Measurements from ENCODE around the gene HMGB4.

HMGB4 gene

DNA sequence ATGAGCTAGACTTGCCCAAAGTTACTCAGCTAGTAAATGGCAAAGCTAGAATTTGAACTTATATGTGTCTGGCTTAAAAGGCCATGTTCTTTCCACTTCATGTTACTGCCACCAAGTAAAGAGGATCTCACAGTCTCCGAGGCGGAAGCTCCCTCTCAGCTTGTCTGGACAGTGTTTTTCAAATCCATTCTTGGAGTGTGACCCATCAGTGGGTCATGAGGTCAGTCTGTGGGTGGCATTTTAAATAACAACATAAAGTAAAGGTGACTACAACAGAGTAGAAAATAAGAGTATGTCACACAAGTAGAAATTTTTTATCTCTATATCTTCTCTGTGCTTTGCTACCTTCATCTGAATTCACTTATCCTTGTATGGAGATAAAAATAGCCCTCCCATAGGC is 3.2 kb upstream of the HMGB4 start:
- Histone ChIP-seq H3K9me3 (no peaks in the 10 kb centered on the region), H3K36me3 (replicated peaks) (no peaks in the 10 kb centered on the region), H3K27me3 (ENCODE audit: low read depth) (no peaks in the 10 kb centered on the region), H3K4me3 (no peak overlapping the region), H3K4me1 (no peaks in the 10 kb centered on the region)
- in situ Hi-C loops (cut with MboI; ENCODE audit: low sequenced_read_pairs) = no loop called here
- DNase-seq (ENCODE audit: low spot score in 2 of 2) = no peak

DNA sequence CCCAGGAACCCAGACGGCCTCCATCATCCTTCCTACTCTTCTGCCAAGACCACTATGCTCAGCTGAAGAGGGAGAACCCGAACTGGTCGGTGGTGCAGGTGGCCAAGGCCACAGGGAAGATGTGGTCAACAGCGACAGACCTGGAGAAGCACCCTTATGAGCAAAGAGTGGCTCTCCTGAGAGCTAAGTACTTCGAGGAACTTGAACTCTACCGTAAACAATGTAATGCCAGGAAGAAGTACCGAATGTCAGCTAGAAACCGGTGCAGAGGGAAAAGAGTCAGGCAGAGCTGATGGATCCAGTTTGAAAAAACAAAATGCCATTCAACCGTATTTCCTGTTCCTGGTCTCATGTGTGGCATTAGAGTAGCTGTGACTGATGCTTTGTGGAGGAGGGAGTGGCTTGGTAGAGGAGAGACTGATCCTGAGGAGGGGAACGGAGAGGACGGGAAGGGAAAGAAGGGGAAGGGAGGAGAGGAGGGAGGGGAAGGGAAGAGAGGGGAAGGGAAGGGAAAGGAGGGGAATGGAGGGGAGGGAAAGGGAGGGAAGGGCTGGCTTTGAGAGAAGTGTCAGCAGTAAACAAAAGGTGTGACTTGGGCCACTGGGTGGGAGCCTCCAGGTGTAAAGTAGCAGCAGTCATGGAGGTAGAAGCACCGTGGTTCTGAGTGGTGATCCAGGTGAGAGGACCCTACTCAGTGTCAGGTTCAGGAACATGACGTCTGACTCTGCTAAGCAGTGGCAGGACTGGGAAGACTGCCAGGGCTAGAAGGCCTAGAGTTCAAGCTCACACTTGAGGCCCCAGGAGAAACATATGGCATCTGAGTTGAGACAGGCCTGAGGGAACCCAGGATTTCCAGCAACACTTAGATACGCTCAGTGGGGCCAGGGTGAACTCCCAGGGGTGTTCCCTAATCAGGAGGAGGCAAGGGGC is 846 bp downstream of the HMGB4 start:
- no peaks in the 10 kb centered on the region for H3K4me1 ChIP-seq
- in situ Hi-C loops (cut with MboI; ENCODE audit: low sequenced_read_pairs) = no loop called here
- H3K4me3 ChIP-seq = no peak overlapping the region
- no peaks in the 10 kb centered on the region for H3K27me3 ChIP-seq (ENCODE audit: low read depth)
- no peaks in the 10 kb centered on the region for H3K9me3 ChIP-seq
- H3K36me3 ChIP-seq (replicated peaks) = no peaks in the 10 kb centered on the region
- no peak for DNase-seq (ENCODE audit: low spot score in 2 of 2)

DNA sequence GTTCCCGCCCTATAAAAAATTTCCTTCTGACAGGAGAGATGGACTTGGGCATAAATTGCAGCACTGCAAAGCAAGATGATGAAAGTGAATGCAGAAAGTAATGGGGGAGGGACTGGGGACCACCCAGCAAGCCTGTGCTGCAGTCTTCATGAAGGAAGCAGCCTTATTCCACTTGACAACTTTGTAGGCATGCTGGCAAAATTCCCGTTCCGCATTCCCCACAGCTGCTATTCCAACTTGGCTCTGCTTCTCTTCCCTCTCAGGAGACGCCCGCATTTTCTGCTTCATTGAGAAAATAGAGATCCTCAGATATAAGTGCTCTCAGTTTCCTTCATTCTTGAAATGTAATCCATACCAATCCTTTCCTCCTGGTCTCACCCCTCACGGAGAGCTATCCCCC is 2.4 kb downstream of the HMGB4 start:
- no peaks in the 10 kb centered on the region for H3K36me3 ChIP-seq (replicated peaks)
- in situ Hi-C loops (cut with MboI; ENCODE audit: low sequenced_read_pairs) = no loop called here
- H3K9me3 ChIP-seq = no peaks in the 10 kb centered on the region
- no peaks in the 10 kb centered on the region for H3K27me3 ChIP-seq (ENCODE audit: low read depth)
- DNase-seq (ENCODE audit: low spot score in 2 of 2) = no peak
- no peak overlapping the region for H3K4me3 ChIP-seq
- H3K4me1 ChIP-seq = no peaks in the 10 kb centered on the region

DNA sequence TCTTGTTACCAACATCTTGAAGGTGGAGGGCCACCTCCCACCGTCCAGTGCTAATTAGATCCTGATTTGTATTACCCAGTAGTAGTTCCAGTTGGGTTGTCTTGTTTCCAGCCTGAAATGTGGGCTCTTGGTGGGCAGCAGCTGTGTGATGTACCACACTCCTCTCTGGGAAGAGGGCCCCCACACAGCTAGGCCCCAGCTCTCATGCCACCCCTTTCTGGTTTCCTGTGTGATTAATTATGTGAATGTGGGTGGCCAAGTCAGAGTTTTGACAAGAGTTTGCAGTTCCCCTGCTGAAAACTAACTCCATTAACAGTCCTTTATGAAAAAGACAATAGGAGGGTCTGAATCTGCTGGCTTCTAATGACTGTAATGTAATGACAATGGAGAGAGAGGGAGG is 3.8 kb downstream of the HMGB4 start:
- in situ Hi-C loops (cut with MboI; ENCODE audit: low sequenced_read_pairs) = no loop called here
- Histone ChIP-seq H3K27me3 (ENCODE audit: low read depth) (no peaks in the 10 kb centered on the region), H3K4me3 (no peak overlapping the region), H3K4me1 (no peaks in the 10 kb centered on the region), H3K9me3 (no peaks in the 10 kb centered on the region), H3K36me3 (replicated peaks) (no peaks in the 10 kb centered on the region)
- DNase-seq (ENCODE audit: low spot score in 2 of 2) = no peak

DNA sequence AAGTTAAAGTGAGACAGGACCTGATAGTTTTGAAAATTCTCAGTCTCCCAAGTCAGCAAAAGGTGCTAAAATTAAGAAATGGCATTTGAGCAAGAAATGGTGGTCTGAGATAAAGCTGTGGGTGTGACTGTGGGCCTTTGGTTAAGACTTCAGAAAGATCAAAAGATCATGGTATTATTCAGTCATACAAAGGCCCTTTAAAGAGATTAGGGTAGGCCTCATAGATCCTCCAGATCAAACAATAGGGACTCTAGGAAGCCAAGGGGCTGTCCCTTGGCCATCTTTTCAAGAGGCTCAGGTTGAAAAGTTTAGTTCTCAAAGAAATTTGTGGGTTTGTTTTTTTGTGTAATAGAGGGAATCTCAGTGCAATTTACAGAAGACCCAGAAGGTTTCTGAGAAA is 8.4 kb downstream of the HMGB4 start:
- no peaks in the 10 kb centered on the region for H3K27me3 ChIP-seq (ENCODE audit: low read depth)
- H3K9me3 ChIP-seq = no peaks in the 10 kb centered on the region
- no peak for DNase-seq (ENCODE audit: low spot score in 2 of 2)
- H3K4me1 ChIP-seq = no peaks in the 10 kb centered on the region
- H3K36me3 ChIP-seq (replicated peaks) = no peaks in the 10 kb centered on the region
- in situ Hi-C loops (cut with MboI; ENCODE audit: low sequenced_read_pairs) = no loop called here
- no peak overlapping the region for H3K4me3 ChIP-seq

DNA sequence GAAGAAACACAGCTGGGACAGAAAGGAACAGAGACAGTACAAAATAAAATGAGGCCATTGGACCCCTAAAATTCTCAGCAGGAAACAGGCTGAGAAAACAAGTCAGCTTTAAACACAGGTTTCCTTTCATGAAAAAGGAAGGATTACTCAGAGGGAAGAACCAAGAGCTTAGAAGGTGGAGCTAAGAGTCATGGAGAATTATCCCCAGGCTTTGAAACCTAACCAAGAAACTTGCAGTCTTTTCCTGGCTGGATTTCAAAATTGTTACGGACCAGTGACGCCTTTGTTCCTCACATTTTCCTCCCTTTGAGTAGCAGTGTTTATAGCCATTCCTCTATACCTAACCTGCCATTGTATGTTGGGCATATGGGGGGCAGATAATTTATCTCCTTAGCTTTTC is 8.8 kb downstream of the HMGB4 start:
- Histone ChIP-seq H3K36me3 (replicated peaks) (no peaks in the 10 kb centered on the region), H3K4me1 (no peaks in the 10 kb centered on the region), H3K4me3 (no peak overlapping the region), H3K27me3 (ENCODE audit: low read depth) (no peaks in the 10 kb centered on the region), H3K9me3 (no peaks in the 10 kb centered on the region)
- DNase-seq (ENCODE audit: low spot score in 2 of 2) = no peak
- in situ Hi-C loops (cut with MboI; ENCODE audit: low sequenced_read_pairs) = no loop called here

DNA sequence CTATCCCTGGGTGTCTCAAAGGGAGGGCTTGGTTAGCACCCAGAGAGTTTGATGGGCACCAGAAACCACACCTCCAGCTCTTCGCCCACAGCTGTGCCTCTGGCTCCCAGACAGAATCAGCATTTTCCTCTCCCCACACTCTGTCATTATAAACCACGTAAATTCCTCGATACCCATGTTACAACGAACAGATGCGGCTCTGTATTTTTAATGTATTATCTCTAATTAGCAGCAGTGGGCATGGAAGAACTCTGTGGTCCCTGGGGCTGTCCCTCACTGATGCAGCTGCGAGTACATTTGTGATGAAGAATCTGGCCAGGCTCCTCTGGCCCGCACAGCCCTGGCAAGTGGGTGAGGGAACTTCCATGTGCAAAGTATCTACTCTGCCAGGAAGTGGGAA is 10.8 kb downstream of the HMGB4 start:
- DNase-seq (ENCODE audit: low spot score in 2 of 2) = no peak

DNA sequence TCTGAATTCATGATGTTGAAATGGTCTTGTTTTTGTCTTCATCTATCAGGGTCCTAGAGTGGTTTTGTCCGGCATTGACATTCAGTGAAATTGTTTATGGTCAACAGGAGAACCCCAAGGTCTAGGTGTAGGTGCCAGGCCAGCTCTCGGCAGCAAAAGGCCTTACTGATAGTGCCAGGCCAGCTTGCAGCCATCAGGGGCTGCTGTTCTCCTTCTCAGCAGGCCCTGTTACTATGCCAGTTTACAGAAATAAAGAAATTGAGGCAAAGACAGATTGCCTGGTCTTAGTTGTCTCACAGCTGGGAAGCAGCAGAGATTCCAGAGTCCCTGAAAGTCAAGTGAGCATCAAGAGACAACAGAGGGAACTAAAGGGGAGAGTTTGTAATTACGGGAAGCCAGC is 12.0 kb downstream of the HMGB4 start:
- no peaks in the 10 kb centered on the region for H3K4me1 ChIP-seq
- in situ Hi-C loops (cut with MboI; ENCODE audit: low sequenced_read_pairs) = no loop called here

More for the DNA sequence above, 10.8 kb downstream of the HMGB4 start:
- H3K4me3 ChIP-seq = no peak overlapping the region
- in situ Hi-C loops (cut with MboI; ENCODE audit: low sequenced_read_pairs) = no loop called here
- H3K9me3 ChIP-seq = no peaks in the 10 kb centered on the region
- no peaks in the 10 kb centered on the region for H3K36me3 ChIP-seq (replicated peaks)
- H3K27me3 ChIP-seq (ENCODE audit: low read depth) = no peaks in the 10 kb centered on the region
- H3K4me1 ChIP-seq = no peaks in the 10 kb centered on the region

DNA sequence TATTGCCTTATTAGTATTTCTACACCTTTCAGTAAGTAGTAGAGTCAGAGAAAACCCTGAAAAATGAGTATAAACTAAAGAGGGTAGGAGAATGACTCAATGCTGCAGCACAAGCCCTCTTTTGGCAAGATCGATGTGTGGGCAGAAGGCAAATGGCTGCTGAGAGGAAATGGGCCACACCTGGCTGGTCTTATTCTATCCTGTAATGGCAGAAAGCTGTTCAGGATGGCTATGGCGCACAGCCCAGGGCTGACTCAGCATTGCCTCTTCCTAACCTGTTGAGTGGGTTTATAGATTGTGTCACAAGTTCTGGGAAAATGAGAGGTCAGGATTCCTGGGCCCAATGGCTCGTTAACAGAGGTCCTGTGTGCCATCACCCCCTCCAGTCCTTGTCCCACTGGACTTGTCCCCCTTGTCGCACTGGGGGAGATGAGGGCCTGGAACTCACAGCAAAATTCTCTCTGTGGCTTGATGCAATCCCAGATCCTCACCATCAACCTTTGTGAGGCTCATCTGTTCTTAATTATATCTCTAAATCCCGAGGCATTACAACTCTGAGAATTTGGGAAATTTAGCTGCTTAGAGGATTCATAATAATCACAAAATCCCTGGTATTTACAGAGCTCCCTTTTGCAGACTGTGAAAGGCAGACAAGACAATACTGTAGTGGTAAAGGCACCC is 13.2 kb downstream of the HMGB4 start:
- DNase-seq (ENCODE audit: low spot score in 2 of 2) = no peak
- in situ Hi-C loops (cut with MboI; ENCODE audit: low sequenced_read_pairs) = no loop called here

More for the DNA sequence above, 12.0 kb downstream of the HMGB4 start:
- DNase-seq (ENCODE audit: low spot score in 2 of 2) = no peak
- Histone ChIP-seq H3K27me3 (ENCODE audit: low read depth) (no peaks in the 10 kb centered on the region), H3K4me3 (no peak overlapping the region), H3K36me3 (replicated peaks) (no peaks in the 10 kb centered on the region), H3K9me3 (no peaks in the 10 kb centered on the region)

DNA sequence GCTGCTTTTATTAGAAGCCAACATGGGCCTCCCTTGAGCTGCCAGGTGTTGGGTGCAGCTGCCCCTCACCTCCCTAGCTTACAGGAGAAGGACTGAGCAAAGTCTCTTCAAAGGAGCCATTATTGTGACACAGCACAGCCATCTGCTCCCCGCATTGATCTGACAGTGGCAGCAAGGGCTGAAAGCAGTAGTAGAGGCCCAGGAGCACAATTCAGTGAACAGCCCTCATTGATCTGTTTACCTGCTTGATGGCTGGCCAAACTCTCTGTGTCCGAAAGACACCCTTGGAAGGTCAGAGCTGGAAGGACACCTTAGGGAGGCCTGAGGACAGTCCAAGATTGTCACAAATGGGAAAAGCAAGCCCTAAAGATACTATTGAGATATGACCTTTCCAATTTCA is 14.5 kb downstream of the HMGB4 start:
- no peaks in the 10 kb centered on the region for H3K27me3 ChIP-seq (ENCODE audit: low read depth)
- in situ Hi-C loops (cut with MboI; ENCODE audit: low sequenced_read_pairs) = no loop called here
- no peaks in the 10 kb centered on the region for H3K36me3 ChIP-seq (replicated peaks)
- H3K4me3 ChIP-seq = no peak overlapping the region
- no peak for DNase-seq (ENCODE audit: low spot score in 2 of 2)
- no peaks in the 10 kb centered on the region for H3K9me3 ChIP-seq
- H3K4me1 ChIP-seq = no peaks in the 10 kb centered on the region

More for the DNA sequence above, 13.2 kb downstream of the HMGB4 start:
- H3K4me1 ChIP-seq = no peaks in the 10 kb centered on the region
- no peak overlapping the region for H3K4me3 ChIP-seq
- no peaks in the 10 kb centered on the region for H3K9me3 ChIP-seq
- no peaks in the 10 kb centered on the region for H3K27me3 ChIP-seq (ENCODE audit: low read depth)
- no peaks in the 10 kb centered on the region for H3K36me3 ChIP-seq (replicated peaks)

DNA sequence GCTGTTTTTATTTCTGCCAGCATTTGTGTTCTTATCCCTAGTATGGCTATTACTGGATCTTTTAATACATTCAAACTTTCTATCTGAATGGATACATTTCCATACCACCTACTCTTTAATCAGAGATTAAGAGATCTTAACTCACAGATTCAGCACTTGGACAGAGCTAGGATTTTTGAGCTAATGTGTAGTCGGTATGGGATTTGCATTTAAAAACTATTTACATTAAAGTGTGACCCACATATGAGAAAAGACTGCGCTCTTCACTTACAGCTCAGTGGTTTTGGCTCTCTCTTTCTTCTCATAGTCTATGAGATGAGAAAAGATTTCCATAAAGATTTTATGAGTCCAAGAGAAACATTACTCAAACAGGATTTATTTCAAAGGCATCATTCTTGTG is 16.4 kb downstream of the HMGB4 start:
- Histone ChIP-seq H3K9me3 (no peaks in the 10 kb centered on the region), H3K27me3 (ENCODE audit: low read depth) (no peaks in the 10 kb centered on the region), H3K36me3 (replicated peaks) (no peaks in the 10 kb centered on the region), H3K4me1 (no peaks in the 10 kb centered on the region), H3K4me3 (no peak overlapping the region)
- no peak for DNase-seq (ENCODE audit: low spot score in 2 of 2)
- in situ Hi-C loops (cut with MboI; ENCODE audit: low sequenced_read_pairs) = no loop called here

DNA sequence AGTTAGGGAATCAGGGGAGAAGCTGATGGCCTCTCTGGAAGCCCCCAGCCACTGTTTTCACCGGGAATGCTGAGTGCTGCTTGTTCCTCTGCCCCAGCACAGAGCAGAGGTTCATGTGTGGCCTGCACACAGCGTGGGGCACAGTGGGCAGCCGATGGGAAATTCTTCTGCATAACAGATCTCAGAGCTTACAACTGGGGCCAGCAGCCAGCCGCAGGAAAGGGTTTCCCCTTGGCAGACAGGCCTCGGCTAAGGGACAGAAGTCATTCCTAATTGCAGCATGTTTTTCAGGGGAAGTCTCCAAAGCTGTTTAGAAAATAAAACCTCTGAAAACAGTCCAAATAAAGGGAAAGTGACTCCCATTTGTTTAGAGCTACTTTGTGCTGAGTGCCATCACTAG is 22.6 kb downstream of the HMGB4 start:
- no peaks in the 10 kb centered on the region for H3K9me3 ChIP-seq
- H3K4me1 ChIP-seq = no peaks in the 10 kb centered on the region
- H3K36me3 ChIP-seq (replicated peaks) = no peaks in the 10 kb centered on the region
- no peak overlapping the region for H3K4me3 ChIP-seq
- in situ Hi-C loops (cut with MboI; ENCODE audit: low sequenced_read_pairs) = no loop called here
- DNase-seq (ENCODE audit: low spot score in 2 of 2) = no peak
- no peaks in the 10 kb centered on the region for H3K27me3 ChIP-seq (ENCODE audit: low read depth)

DNA sequence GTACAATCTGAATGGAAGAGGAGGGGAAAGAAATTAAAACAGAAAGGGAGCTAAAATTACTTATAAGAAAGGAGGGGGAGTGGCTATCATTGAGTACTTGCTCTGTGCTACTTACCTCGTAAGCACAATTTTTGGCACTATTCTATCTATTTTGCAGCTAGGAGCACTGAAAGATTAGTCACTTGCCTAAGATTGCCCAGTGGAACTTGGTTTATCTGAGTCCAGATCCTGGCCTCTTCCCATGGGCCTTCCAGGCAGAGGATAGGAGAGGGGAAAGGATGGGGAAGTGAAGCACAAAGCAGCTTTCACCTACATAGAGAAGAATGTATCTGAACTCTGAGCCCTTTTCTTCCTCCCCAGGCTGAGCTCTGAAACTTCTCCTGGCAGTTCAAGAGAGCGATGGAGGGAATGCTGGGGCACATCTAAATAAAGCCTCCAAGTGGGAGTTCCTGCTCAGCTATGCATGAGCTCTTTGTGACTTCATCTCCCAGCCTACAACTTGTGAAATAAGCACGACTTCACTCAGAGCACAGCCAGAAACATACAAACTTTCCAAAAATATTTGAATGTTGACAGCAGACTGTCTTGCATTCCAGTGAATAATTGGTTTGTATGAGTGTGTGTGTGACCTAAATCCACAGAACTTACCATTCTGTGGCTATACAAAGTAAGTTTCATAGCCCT is 29.4 kb downstream of the HMGB4 start:
- no peak for DNase-seq (ENCODE audit: low spot score in 2 of 2)
- H3K27me3 ChIP-seq (ENCODE audit: low read depth) = no peaks in the 10 kb centered on the region
- H3K4me3 ChIP-seq = no peak overlapping the region
- no peaks in the 10 kb centered on the region for H3K36me3 ChIP-seq (replicated peaks)
- H3K4me1 ChIP-seq = no peaks in the 10 kb centered on the region
- in situ Hi-C loops (cut with MboI; ENCODE audit: low sequenced_read_pairs) = no loop called here
- H3K9me3 ChIP-seq = no peaks in the 10 kb centered on the region

DNA sequence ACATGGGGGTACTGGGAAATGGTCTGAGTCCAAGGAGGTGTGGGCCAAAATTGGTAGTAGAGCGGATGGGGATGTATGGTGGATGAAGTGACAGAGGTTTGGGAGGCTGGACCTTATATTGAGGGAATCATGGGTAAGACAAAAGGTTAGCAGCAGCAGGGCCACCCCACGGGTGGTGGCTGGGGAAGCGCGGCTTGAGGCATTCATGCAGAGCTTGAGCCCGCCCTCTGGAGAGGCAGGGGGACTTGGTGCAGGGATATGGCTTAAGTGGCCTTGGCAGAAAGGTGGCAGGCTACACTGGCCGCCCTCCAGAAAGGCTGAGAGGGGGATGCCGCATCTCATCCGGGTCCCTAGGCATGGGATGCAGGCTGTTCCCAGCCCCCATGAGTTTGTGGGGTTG is 31.5 kb downstream of the HMGB4 start:
- Histone ChIP-seq H3K9me3 (no peaks in the 10 kb centered on the region), H3K36me3 (replicated peaks) (no peaks in the 10 kb centered on the region), H3K4me3 (no peak overlapping the region), H3K27me3 (ENCODE audit: low read depth) (no peaks in the 10 kb centered on the region), H3K4me1 (no peaks in the 10 kb centered on the region)
- in situ Hi-C loops (cut with MboI; ENCODE audit: low sequenced_read_pairs) = no loop called here
- DNase-seq (ENCODE audit: low spot score in 2 of 2) = no peak

Measured in HAP-1 (cell line).